DMS153 (cell line): ENCODE results near the gene CARMIL1.
"Not testable (repeated sequence)": the region's sequence is repeated elsewhere in the genome, so short reads cannot be mapped to it uniquely, and the experiment has no call there.

Experiments
- DNase-seq: peaks from one replicate; lab custom pipeline; 2025; lab: John Stamatoyannopoulos, UW

Gene CARMIL1

DNA sequence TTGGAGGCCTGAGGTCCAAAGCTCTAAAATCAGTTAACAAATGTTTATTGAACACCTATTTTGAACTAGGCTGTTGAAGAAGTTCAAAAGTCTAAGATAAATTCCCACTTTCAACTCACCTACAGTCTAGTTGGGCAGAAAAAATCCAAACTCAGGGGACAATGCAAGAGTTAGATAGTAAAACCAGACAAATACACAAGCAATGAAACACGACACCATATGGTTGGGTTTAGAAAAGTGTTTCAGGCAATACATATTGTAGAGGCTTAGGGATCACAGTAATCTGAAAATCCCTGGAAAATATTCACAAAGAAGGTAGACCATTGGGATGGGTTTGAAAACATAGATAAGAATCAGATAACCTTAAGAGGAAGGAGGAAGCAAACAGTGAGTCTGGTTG is 1.3 kb upstream of the CARMIL1 start:
- DNase-seq, result no peak

DNA sequence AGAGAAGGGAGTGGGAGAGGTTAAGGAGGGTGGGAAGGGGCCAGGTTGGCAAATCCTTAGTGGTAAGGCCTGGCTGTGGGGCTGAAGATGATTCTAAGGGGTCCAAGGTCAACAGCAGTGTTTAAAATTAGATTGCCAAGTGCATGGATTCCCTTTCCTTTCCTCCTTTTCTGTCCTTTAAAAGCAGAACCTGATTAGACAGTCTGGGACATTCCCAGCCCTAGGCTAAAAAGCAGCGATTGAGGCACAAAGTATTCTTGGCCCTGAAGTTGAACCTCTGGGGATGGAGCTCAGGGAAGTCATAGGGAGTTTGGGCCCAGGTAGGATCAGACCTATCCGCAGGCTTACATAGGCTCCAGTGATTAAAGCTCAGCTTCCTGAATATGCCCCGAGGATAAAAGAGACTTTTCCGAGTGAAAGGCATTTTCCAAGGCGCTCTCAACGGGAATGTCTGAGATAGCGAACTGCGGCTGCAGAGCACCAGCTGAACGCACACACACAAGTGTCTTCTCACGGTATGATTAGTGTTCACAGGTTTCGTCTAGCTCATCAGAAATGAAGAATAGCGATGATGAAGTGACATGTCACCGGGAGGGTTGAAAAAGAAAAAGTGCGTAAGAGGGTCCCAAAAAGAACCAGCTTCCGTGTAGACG is 787 bp upstream of the CARMIL1 start:
- peak; percentile 72 for DNase-seq

DNA sequence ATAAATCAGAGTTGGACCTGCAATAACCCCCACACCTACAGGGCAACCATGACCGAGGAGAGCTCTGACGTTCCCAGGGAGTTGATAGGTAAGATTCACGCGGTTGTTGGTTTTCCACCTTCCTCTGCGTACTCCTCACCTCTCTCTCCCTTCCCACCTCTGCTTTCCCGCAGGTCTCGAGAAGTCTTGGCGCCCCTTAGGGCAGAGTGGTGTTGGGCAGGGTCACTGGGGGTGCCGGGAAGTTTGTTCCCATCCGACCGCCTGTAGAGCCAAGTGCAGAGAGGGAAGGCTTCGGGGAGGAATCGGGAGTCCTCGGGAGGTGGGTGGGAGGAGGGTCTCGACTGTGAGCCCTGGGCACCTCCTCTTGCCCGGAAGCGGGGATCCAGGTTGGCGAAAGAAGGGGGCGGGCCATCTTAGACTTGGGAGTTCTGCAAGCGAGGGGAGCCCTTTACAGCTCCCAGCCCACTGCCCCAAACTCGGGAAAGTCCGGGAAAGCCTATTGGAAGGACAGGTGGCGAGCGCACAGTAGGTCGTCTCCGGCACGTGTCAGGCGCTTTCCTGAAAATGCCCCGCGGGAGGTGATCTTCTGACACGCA is 672 bp downstream of the CARMIL1 start:
- DNase-seq, result no peak

DNA sequence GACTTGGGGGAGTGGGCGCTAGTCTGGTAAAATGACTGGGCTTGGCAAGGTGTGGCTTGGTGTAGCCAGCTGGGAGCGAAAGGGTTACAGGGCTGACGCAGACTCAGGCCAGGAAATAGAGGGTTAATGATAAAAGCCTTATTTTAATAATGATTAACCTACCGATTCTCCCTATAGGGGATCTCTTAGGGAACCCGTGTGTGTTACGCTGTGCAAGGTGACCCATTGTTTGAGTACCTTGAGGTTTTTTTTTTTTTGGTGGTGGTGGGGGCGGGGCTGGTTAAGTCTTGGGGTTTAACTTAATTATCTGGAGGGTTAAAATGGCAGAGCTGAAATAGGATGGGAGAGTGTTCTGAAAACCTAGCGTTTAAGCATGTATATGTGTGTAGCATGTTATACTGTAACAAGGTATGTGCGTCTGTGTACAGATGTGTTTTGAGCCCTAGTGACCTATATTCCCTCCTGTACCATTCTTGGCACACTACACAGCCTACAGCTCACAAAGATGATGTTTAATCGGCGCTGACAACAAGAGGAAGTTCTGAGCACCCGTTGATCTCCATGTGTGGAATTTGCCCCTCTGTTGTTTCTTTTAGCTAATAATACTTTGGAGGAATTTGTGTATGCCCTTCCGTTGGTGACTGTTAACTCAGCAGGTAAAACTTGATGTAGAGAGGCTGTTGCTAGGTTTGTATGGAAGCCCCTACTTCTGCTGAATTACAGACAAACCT is 1.3 kb downstream of the CARMIL1 start:
- no peak for DNase-seq

DNA sequence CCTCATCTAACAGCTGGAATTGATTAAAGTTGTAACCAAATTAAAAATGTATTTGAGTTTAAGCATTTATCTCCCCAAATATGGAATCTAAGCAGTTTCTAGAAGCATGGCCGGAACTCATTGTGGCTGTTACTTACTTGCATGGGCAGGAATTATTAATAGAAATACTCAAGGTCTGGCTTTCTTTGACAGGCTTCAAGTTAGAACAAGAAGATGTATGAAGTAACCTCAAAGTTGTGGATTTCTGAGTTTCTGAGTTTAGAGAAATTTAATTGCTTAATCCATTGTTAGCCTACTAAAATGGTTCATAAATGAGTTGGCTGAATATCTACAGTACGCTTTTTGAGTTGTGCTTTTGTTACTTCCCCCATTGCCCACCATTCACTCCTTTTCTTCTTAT is 7.7 kb downstream of the CARMIL1 start:
- DNase-seq, result no peak

DNA sequence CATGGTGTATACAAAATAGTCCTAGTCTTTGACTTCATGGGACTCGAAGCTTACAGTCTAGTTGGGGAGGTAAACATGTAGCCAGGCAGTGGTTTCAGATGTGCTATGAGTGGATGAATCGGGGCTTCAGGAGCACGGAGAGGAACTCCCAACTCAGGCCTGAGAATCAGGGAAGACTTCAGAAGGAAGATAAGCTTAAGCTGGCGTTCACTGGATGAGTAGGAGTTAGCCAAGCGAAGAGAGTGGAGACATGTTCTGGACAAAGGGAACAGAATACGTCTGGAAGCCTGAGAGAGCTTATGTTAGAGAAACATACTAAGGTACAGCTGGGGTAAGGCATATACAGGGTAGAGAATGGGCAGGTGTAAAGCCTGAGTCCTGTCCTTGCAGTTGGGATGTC is 8.8 kb downstream of the CARMIL1 start:
- no peak for DNase-seq

DNA sequence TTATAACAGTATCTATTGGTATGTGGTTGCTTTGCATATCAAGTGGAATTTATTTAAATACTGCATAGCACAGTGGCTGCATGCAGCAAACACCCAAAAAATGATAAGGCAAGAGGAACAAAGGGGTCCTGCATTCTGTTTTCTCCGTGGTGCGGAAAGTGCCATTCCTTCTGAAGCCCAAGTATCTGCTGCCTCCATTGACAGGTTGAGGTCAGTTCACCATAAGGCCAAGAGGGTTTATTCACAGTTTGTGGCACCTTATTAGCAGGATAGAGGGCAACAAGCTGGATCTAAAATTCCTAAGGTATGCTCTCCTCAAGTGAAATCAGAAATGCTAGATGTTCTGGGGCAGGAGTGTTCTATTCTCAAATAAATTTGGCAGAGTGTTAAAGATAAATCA is 9.3 kb downstream of the CARMIL1 start:
- no peak for DNase-seq

DNA sequence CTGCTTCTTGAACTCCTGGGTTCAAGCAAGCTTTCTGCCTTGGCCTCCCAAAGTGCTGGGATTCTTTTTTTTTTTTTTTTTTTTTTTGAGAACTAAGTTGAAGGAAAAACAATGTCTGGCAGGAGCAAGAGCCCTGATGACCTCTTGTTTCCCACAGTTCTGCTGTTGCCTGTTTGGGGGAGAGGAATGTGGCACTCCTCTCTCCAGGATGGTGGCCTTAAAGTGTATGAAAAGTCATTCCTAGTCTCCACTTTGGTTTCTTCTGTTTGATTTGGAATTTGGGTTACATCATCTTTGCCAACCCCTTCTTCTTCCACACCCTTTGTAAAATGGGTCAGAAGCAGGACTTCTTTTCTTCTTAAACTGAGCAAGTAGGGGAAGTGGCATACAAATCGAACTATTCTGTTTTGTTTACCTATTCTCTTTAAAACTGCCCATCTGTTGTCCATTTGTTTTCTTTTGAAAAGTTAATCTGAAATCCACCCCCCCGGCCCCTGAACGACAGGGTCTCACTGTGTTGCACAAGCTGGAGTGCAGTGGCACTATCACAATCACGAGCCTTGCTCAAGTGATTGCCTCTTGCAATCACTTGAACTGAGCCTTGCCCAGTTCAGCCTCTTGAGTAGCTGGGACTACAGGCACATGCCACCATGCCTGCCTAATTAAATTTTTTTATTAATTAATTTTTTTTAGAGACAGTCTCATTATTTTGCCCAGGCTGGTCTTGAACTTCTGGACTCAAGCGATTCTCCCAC is 11.3 kb downstream of the CARMIL1 start:
- DNase-seq, result no peak

DNA sequence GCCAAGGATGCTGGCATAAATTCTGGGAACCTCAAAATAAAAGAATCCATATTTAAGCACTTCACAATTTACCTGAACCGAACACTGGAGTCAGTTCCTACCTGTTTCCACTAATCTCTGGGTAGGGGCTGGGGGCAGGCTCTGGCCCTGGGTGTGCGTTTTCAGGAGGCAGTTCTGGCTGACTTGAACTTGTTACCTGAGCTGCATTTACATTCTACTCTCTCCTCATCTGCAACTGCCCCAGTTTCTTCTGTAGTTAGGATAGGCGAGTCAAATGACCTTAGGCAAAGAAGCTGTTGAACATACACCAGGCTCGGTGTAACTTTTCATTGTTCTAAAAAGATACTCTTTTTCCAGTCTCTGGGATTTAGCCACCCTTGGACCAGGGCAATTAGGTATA is 13.2 kb downstream of the CARMIL1 start:
- no peak for DNase-seq

DNA sequence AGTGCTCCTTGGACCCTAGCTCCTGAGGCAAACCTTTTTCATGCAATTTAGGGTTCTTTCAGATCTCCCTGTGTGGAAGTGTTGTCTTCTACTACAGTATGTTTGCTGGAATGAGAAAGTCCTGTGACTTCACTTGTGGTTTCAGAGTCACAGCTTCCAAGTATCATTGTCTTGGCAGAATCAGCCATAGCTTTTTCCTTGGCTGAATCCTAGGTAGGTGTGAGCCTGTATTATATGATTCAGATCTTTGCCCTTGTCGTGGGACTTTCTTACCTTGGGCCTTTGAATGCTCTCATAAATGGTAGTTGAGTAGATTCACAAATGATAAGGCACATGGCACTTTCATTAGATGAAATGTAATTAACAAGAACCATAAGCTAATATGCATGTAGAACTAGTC is 16.5 kb downstream of the CARMIL1 start:
- no peak for DNase-seq

DNA sequence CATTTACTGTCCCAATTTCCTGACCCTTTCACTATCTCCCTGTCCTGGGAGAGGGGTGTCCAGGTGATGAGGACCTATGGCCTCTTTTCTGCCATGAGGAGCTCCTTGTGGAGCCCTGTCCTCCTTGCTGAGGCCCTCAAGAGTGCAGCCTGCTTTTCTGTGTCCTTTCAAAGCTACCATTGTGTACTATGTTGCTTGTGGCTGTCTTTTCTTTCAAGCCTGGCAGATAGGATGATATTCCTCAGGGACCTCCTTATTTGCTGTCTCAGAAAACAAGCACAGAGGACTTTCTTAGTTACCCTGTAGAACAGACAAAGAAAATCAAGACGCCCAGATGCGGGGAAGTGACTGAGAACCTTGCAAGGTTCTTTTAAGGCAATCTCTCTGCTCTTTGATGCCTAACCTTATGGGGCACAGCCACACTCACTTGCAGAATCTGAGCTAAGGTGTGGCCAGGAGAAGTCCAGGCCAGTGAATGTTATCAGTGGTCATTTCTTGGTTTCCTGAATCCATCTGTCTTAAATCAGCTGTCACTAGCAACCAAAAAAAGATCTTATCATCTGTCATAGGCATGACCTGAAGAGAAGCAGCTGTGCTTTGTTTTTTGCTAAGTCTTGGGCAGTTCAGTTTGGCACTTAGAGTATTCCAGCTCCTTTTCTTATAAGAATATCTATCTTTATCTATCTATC is 17.2 kb downstream of the CARMIL1 start:
- no peak for DNase-seq

DNA sequence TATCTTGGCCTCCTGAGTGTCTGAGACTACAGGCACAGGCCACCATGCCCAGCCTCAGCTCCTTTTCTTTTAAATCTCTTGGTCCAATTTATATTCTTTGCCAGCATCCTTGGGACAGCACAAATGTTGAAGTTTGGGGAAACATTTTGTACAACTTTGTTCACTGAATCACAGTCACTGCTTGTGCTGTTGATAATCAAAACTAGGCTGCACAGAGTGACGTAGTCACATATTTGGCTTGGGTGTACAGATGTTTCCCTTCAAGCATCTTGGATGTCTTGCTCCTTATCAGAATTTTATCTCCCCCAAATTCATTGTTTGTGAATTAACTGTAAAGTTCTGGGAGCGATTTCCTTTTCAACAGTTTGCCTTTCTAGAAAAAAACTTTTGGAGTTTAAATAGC is 17.9 kb downstream of the CARMIL1 start:
- no peak for DNase-seq

DNA sequence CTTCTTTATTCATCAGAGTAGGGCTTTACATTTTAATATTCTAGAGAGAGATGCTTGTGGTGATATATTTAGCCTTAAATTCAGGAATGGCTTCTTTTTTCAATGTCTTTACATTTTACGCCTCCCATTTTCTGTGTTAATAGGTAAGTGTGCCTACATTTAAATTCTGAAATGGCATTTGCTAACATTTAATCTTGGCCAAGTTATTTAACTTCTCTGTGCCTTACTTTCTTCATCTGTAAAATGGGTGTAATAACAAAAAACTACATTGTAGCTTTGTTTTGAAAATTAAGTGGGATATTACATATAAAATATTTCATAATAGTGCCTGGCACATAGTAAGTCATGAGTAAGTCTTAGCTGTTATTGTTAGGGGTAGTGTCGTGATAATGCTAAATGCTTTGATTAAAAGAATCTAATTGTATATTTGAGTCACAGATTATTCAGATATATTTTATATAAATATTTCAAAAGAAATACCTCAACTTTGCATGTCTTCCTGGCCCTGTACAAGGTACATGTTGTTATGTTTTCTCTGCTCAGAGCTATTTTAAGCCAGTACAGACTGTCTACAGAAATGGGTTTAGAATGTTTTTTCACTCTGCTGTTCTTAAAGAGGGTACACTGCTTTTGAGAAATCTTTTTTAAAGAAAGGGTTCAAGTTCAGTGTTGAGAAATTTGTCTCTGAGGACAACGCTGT is 18.8 kb downstream of the CARMIL1 start:
- DNase-seq, result no peak

DNA sequence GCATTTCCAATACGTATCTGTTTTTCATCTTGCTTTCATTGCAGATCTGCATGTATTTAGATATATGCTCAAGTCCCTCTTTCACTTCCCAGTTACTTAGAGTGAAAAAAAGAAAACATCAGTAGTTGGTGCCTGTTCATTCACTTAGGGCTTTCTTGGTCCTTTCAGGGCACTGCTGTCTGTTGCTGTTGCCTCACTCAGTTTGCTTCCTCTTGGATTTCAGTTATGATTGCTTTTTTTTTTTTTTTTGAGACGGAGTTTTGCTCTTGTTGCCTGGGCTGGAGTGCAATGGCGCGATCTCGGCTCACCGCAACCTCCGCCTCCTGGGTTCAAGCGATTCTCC is 19.3 kb downstream of the CARMIL1 start:
- DNase-seq, result not testable (repeated sequence)

DNA sequence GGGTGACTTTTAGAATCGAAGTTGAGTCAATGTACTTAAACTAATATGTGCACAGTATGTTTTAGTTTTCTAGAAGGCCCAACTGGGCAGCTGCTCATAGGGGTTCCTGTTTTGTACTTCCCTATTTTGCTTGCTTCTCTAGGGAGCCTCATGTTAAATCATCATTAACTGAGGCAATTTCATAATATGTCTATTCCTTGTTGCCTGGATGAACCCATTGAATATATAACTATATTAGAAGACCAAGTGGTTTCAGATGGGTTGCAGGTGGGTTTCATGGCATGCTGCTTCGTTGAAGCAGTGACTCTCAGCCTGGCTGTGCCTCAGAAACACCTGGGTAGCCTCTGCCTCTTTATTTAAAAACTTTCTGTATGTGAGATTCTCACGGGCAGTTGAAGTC is 22.2 kb downstream of the CARMIL1 start:
- no peak for DNase-seq

DNA sequence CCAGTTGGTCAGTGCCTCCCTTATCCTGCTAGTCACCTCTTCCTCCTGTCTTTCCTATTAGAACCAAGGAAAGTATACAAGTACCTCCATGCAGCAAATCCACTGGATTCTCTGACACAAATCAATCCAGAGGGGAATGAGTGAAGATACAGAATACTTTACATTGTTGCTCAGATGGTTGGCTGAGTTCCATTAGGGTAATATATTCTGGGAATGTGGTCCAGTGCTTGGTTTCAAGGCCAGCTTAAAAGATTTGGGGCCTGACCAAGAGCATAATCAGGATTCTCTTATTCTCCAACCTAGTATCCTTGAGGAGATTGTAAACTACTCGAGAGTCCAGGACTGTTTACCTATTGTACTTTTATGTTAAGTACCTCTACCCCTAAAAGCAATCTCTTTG is 23.0 kb downstream of the CARMIL1 start:
- DNase-seq, result no peak

DNA sequence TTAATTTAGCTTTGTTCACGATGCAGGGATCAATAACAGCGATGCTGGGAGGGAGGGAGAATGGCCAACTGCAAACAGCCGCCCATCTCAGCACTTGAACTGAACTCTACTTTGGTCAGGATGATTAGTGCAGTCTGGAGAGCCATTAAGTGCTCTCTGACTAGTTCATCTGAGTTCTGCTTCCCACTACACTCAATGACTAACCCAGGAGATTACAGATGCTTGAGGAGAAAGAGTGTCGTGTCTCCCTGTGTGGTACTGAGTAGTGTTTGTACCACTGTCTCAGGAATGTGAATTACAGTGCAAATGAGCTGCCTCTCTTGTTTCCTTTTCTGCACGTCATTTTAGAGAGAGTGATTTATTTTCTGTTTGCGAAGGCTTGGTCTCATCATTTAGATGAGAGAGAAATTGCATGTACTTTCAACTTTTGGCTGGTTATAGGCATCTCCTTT is 23.5 kb downstream of the CARMIL1 start:
- peak; percentile 75 for DNase-seq

DNA sequence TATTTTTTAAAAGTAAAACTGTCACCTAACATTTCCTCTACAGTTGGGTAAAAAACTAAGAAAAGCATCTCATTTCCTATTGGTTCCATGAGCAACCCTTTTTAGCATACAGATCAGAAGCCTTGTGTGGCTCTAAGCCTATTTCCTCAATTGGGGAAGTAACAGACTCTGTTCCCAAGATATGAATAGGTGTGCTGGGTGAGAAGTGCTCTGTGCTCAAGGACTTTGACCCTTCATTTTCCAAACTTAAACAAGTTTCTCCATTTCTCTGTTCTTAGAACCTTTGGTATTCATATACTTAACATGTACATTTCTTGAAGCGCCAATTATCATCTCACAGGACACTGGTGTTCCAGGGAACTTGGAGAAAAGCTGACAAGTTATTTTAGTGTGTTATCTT is 24.1 kb downstream of the CARMIL1 start:
- no peak for DNase-seq

DNA sequence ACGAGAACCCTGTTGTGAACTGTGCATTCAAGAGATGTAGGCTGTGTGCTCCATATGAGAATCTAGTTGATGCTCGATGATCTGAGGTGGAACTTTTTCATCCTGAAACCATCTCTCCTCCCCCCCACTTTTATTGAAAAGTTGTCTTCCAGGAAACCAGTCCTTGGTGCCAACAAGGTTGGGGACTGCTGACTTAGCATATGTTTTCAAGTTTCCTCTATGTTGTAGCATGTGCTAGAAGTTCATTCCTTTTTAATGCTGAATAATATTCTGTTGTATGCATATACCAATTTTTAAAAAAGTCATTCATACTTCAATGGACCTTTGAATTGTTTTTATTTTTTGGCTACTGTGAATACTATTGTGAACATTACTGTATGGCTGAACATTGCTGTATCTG is 27.2 kb downstream of the CARMIL1 start:
- no peak for DNase-seq

DNA sequence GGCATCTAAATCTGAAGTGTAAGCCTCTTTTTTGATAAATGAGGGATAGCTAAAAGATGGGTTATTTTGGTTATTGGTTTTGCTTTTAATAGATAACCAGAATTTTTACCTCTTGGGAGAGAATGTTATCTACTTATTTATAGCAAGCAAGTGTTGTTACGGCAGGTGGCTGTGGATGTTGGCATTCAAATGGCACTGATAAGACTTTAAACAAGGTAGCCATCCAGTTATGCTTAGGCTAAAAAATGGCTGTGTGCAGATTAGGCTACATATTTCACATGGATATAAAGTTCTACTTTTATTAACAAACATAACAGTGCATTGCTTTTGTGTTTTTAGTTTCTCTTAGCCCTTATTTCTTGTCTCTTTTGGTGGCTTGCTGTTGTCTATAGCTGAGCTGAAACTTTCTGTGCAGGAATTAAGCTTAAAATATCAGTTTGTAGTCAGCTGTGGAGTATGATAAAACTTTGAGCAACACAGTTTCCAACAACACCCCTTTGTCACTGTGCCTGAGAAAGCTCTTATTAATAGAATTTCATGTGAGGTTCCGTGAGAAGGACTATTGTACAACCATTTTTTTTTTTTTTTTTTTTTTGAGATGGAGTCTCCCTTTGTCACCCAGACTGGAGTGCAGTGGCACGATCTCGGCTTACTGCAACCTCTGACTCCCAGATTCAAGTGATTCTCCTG is 28.8 kb downstream of the CARMIL1 start:
- DNase-seq, result no peak

DNA sequence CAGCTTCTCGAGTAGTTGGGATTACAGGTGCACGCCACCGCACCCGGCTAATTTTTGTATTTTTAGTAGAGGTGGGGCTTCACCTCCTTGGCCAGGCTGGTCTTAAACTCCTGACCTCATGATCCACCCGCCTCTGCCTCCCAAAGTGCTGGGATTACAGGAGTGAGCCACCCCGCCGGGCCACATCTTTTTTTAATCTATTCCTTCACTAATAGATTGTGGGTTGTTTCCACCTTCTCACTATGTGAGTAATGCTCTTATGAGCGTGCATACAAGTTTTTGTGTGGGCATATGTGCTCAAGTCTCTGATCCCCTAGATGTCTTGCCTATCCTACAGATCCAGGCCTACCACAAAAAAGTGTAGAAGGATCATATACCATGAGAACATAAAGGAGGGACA is 30.7 kb downstream of the CARMIL1 start:
- no peak for DNase-seq
